ELF-1 (cell line): Measurements from ENCODE around the gene PRR19.
A peak's percentile ranks its signal among the peaks of the same experiment; 100 is the strongest.
"Not testable (repeated sequence)": the region's sequence is repeated elsewhere in the genome, so short reads cannot be mapped to it uniquely, and the experiment has no call there.

Experiments
- DNase-seq: peaks from one replicate; pipeline ENCODE4 v3.0.0-alpha.2; 2016; ENCODE audit warnings: low read depth, low spot score

The PRR19 gene

DNA sequence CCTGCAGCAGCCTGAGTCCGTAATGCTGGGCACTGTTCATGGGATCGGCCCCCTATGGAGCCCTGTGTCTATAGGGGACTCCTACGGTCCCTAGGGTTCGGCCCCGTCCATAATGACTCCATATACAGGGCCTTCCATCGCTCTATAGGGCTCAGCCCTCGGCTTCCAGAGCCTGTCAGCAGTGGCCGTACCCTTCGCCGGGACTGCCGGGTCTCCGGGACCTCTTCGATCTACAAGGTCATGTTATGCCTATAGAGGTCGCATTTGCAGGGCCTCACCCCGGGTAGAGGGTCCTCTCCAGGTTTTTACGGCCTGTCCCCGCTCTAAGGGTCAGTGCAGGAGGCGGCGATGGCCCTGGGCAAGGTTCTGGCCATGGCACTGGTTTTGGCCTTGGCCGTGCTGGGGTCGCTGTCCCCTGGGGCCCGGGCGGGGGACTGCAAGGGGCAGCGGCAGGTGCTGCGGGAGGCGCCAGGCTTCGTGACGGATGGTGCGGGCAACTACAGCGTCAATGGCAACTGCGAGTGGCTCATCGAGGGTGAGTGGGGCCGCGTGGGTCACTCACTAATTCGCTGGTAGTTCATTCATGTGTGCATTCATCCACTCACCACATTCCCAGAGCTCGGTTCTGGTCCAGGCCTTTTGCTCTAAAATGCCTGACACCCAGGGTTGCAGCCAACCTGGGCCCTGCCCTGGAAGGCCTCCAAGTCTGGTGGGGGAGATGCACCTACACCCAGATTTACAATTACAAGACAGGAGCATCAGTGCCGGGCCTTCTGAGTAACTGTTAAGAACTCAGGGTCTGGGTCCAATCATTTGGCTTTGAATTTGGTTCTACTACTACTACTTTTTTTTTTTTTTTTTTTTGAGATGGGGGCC lies 24.2 kb downstream of the PRR19 start:
- DNase-seq: peak; percentile 24

- DNase-seq: no peak
Observed at GRCh38 chr19:42326969-42327368, 25.0 kb downstream of the PRR19 start.

GRCh38 chr19:42327381-42327780 lies 25.4 kb downstream of the PRR19 start:
- no peak for DNase-seq

- peak; percentile 24 for DNase-seq
Observed at GRCh38 chr19:42328106-42328505, 26.2 kb downstream of the PRR19 start.

DNA sequence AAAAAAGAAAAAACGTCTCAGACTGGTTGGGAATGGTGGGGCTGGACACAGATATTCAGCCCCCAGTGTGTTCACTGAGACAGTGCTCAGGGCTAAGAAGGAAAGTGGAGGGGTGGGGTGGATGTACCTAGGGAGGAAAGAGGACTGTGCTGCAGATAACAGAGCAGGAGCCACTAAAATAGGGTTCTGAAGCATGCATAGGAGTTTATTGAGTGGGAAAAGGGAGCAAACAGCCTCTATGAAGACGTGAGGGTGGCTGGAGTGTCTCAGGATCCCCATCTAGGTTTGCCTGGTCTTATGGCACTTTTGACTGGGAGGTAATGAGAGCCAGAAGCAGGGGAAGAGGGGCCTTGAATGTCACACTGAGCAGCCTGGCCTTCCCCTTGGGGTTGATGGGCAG lies 26.9 kb downstream of the PRR19 start:
- DNase-seq: no peak

- no peak for DNase-seq
Observed at GRCh38 chr19:42330241-42330711, 28.3 kb downstream of the PRR19 start.

GRCh38 chr19:42331333-42331732 lies 29.4 kb downstream of the PRR19 start:
- DNase-seq: not testable (repeated sequence)

- DNase-seq: no peak
Observed at GRCh38 chr19:42332059-42332458, 30.1 kb downstream of the PRR19 start.

- no peak for DNase-seq
Observed at GRCh38 chr19:42333018-42333417, 31.1 kb downstream of the PRR19 start.

GRCh38 chr19:42333975-42334696 lies 32.2 kb downstream of the PRR19 start:
- no peak for DNase-seq

- DNase-seq: no peak
Observed at GRCh38 chr19:42334697-42335373, 32.9 kb downstream of the PRR19 start.

GRCh38 chr19:42335374-42335936 lies 33.5 kb downstream of the PRR19 start:
- DNase-seq: no peak

GRCh38 chr19:42335971-42336370 lies 34.0 kb downstream of the PRR19 start:
- DNase-seq: no peak

DNA sequence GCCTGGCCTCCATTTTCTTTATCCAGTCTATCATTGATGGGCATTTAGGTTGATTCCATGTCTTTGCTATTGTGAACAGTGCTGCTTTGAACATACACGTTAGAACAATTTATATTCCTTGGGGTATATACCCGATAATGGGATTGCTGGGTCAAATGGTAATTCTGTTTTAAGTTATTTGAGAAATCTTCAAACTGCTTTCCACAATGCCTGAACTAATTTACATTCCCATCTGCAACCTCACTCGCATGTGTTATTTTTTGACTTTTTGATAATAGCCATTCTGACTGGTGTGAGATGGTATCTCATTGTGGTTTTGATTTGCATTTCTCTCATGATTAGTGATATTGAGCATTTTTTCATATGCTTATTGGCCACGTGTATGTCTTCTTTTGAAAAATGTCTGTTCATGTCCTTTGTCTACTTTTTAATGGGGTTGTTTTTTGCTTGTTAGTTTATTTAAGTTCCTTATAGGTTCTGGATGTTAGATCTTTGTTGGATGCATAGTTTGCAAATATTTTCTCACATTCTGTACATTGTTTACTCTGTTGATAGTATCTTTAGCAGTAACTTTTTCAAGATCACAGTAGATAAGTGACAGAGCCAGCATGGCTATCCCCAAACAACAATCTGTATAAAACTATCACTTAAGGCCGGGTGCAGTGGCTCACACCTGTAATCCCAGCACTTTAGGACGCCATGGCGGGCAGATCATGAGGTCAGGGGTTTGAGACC lies 37.4 kb downstream of the PRR19 start:
- DNase-seq: not testable (repeated sequence)

- DNase-seq: not testable (repeated sequence)
Observed at GRCh38 chr19:42339922-42340321, 38.0 kb downstream of the PRR19 start.

DNA sequence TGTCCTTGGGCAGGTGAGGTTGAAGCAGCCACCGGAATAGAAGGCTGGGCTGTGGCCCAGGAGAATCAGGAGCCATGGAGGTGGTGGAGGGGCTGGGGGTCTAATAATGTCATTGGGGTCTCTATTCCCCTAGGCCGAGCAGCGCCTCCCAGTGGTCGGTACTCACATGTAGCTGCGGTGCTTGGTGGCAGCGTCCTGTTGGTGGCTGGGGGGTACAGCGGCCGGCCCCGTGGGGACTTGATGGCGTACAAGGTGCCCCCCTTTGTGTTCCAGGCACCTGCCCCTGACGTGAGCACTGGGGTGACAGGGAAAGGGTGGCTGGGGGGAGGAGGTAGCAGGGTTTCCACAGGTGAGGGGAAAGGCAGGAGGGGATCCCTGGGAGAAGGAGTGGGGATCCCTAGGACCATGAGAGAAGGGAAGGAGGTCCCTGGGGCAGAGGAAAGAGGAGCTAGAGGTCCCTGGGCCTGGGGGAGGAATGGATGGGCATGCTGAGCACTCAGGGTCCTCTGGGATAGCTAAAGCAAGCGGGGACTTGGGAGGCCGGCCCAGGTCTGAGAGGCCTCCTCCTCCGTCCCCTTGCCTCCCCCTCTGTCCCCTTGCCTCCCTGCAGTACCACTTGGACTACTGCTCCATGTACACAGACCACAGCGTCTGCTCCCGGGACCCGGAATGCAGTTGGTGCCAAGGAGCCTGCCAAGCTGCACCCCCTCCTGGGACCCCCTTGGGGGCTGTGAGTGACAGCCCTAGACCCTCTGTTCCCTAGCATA lies 41.6 kb downstream of the PRR19 start:
- no peak for DNase-seq

DNA sequence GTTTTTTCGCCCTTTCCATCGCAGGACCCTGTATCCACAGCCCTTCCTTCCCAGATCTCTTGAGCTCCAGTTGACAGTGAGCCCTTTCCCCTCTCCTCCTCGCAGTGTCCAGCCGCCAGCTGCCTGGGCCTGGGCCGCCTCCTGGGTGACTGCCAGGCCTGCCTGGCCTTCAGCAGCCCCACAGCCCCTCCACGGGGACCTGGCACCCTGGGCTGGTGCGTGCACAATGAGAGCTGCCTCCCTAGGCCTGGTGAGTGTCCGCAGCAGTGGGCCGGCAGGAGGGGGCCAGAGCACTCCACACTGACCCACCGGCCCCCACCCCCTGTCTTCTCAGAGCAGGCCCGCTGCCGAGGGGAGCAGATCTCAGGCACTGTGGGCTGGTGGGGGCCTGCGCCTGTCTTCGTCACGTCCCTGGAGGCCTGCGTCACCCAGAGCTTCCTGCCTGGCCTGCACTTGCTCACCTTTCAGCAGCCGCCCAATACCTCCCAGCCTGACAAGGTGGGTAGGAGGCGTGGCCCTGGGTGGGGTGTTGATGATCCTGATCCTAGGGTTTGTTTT lies 42.5 kb downstream of the PRR19 start:
- DNase-seq: no peak

- no peak for DNase-seq
Observed at GRCh38 chr19:42345191-42345812, 43.4 kb downstream of the PRR19 start.

DNA sequence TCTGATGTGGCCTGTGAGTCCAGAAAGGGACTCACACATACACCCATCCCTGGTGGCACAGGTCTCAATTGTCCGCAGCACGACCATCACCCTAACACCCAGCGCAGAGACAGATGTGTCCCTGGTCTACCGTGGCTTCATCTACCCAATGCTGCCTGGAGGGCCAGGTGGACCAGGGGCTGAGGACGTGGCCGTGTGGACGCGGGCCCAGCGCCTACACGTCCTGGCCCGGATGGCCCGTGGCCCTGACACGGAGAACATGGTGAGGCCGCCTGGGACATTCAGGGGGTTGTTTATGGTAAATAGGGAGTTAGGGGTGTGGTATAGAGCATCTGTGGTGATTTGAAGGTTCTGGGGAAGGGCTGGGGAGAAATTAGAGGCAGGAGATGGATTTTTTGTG lies 46.3 kb downstream of the PRR19 start:
- DNase-seq: no peak
